IPS-18c (cell line): ENCODE measurements around the gene FAM118A.

ENCODE experiments used
- H3K4me3 ChIP-seq: 2 replicates; pipeline ENCODE4 v1.7.0; 2013; ENCODE audit warnings: low read depth, mild to moderate bottlenecking, low read length, moderate library complexity; ENCODE audit not compliant: insufficient read depth
- H3K9me3 ChIP-seq: one replicate; pipeline ENCODE4 v1.6.1; 2013; ENCODE audit warnings: mild to moderate bottlenecking, low read length, moderate library complexity; ENCODE audit not compliant: control insufficient read depth, insufficient read depth

FAM118A gene

GRCh38 chr22:45381348-45381747 lies 71.6 kb downstream of the FAM118A start:
- Histone ChIP-seq H3K9me3 (no peaks in the 10 kb centered on the region), H3K4me3 (no peak overlapping the region)

GRCh38 chr22:45389546-45389945 lies 79.8 kb downstream of the FAM118A start:
- no peak overlapping the region for H3K4me3 ChIP-seq
- no peaks in the 10 kb centered on the region for H3K9me3 ChIP-seq
